Liver (tissue), 9 donors: ENCODE results near the gene BARHL1. TPM values are rescaled to one million over a fixed set of nuclear protein-coding genes. Genes with fewer than 3 reads are reported as not detected.

Experiments
- DNase-seq: peaks from one replicate; pipeline ENCODE4 v3.0.0-alpha.2; 2017; ENCODE audit warnings: low spot score
- H3K27ac ChIP-seq, 2 donors: one replicate each; pipeline ENCODE4 v1.7.0; 2013; ENCODE audit warnings: inconsistent platforms in 2 of 2, low read length in 2 of 2, control low read depth in 1 of 2, low read depth in 1 of 2, mild to moderate bottlenecking in 1 of 2
- H3K27me3 ChIP-seq, 4 donors: one replicate each; pipeline versions ENCODE4 v1.6.1 to v1.7.0; 2013; ENCODE audit warnings: low read length in 3 of 4, inconsistent platforms in 1 of 4, mild to moderate bottlenecking in 1 of 4, moderate library complexity in 1 of 4; ENCODE audit not compliant: control insufficient read depth in 4 of 4, insufficient read depth in 4 of 4
- H3K36me3 ChIP-seq, 4 donors: one replicate each; pipeline versions ENCODE4 v1.6.1 to v1.7.0; 2013; ENCODE audit warnings: low read length in 3 of 4, mild to moderate bottlenecking in 3 of 4, low read depth in 1 of 4, moderate library complexity in 1 of 4; ENCODE audit not compliant: control insufficient read depth in 4 of 4, insufficient read depth in 3 of 4
- H3K4me1 ChIP-seq, 4 donors: one replicate each; pipeline versions ENCODE4 v1.6.1 to v1.7.0; 2013; ENCODE audit warnings: low read length in 3 of 4, mild to moderate bottlenecking in 3 of 4, moderate library complexity in 1 of 4; ENCODE audit not compliant: control insufficient read depth in 4 of 4, insufficient read depth in 4 of 4
- H3K4me3 ChIP-seq, 3 donors: one replicate each; pipeline versions ENCODE4 v1.6.1 to v1.7.0; 2013; ENCODE audit warnings: low read length in 3 of 3, control low read depth in 1 of 3, low read depth in 1 of 3, mild to moderate bottlenecking in 1 of 3
- H3K9ac ChIP-seq, 2 donors: one replicate each; pipeline ENCODE4 v1.7.0; 2013; ENCODE audit warnings: low read length in 2 of 2, mild to moderate bottlenecking in 2 of 2, moderate library complexity in 2 of 2, control low read depth in 1 of 2, low read depth in 1 of 2
- H3K9me3 ChIP-seq, 4 donors: one replicate each; pipeline versions ENCODE4 v1.6.1 to v1.7.0; 2013; ENCODE audit warnings: low read length in 3 of 4; ENCODE audit not compliant: control insufficient read depth in 4 of 4
- FOXA1 ChIP-seq: IDR thresholded peaks from 2 replicates; pipeline ENCODE4 v1.6.1; 2016; ENCODE audit warnings: antibody characterized with exemption
- FOXA2 ChIP-seq: IDR thresholded peaks from 2 replicates; pipeline ENCODE4 v1.6.1; 2016; ENCODE audit warnings: antibody characterized with exemption
- HNF4A ChIP-seq, 2 donors: conservative IDR thresholded peaks; 2 replicates each; pipeline ENCODE4 v1.6.1; 2016; ENCODE audit warnings: antibody characterized with exemption in 2 of 2, mild to moderate bottlenecking in 2 of 2
- HNF4G ChIP-seq: IDR thresholded peaks from 2 replicates; pipeline ENCODE4 v1.6.1; 2016; ENCODE audit warnings: antibody characterized with exemption
- JUND ChIP-seq, 2 donors: IDR thresholded peaks; 2 replicates each; pipeline ENCODE4 v1.6.1; 2016; ENCODE audit warnings: antibody characterized with exemption in 2 of 2
- MAX ChIP-seq: IDR thresholded peaks from 2 replicates; pipeline ENCODE4 v1.6.1; 2016; ENCODE audit warnings: antibody characterized with exemption
- RAD21 ChIP-seq, 2 donors: IDR thresholded peaks; 2 replicates each; pipeline ENCODE4 v1.6.1; 2016; ENCODE audit warnings: antibody characterized with exemption in 2 of 2, mild to moderate bottlenecking in 2 of 2
- RXRA ChIP-seq, 2 donors: IDR thresholded peaks; 2 replicates each; pipeline ENCODE4 v1.6.1; 2017 to 2018; ENCODE audit warnings: antibody characterized with exemption in 2 of 2, mild to moderate bottlenecking in 1 of 2
- TAF1 ChIP-seq: conservative IDR thresholded peaks from 2 replicates; pipeline ENCODE4 v1.6.1; 2016; ENCODE audit warnings: antibody characterized with exemption, mild to moderate bottlenecking
- ZBTB33 ChIP-seq: IDR thresholded peaks from 2 replicates; pipeline ENCODE4 v1.6.1; 2016; ENCODE audit warnings: antibody characterized with exemption
- WGBS: extraction: QIAGEN DNeasy Blood & Tissue Kit; methylation state at CpG from one replicate; pipeline ENCODE4 v1.1.7; 2013; 5-methylcytosine and 5-hydroxymethylcytosine counted together
- polyA plus RNA-seq, 2 donors: library from polyadenylated mRNA; stranded (reverse) in 1 of 2; unstranded in 1 of 2; fragments of 200-250 nt in 1 of 2; fragments of >200 nt in 1 of 2; fragmentation: Nextera tagmentation in 1 of 2; extraction: Ambion mirVana in 1 of 2; gene quantifications; one replicate each; pipeline versions ENCODE4 v1.2.1 to v1.2.3, GENCODE V29; 2013 to 2015
- total RNA-seq, 2 donors: library from RNA; depleted of rRNA; stranded (reverse); fragments of >200 nt; gene quantifications; one replicate each; pipeline ENCODE4 v1.2.3, GENCODE V29; 2014
- TF ChIP-seq, protein P1 (sequence below): IDR thresholded peaks from 2 replicates; pipeline ENCODE4 v1.6.1; 2016; ENCODE audit warnings: antibody characterized with exemption
- TF ChIP-seq, protein P2 (sequence below): fragments of 150-350 bp; IDR thresholded peaks from 2 replicates; pipeline ENCODE4 v1.5.1; 2017; ENCODE audit warnings: improper control_type of control experiment, low read depth, low read length; ENCODE audit not compliant: missing input control
- donor health status: healthy.
- donor health status: healthy.
- donor health status: healthy.
- donor health status: healthy.
- donor health status: healthy.

The BARHL1 gene
- total and polyA plus RNA-seq, 4 donors = not detected

DNA sequence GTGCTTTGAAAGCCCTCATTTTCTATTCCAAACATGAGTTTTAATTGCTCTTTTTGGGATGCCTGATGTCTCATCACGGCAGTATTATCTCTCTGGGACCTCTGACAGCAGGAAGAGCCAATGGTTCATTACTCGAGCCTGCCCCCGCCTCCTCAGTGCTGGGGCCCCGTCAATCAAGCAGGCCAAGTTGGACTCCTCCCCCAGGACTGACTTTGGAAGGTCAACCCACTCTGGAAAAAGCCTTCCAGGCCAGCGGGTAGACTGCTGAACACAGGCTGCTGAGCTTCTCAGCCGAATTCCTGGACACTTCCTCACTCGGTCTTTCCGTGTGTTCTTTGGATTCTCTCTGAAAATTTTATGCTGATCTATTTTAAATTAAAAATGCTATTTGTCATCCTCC, 9.5 kb upstream of the BARHL1 start:
- 35% methylated on average over 8 of the region's 8 CpGs for WGBS
- Histone ChIP-seq H3K9me3 (no peaks in the 10 kb centered on the region), H3K27me3 (peaks cover 0 to 2% (median under 1%) of the 10 kb centered on the region in 4 donors), H3K9ac (no peak overlapping the region), H3K4me3 (no peak overlapping the region), H3K36me3 (no peaks in the 10 kb centered on the region), H3K27ac (no peak overlapping the region), H3K4me1 (no peaks in the 10 kb centered on the region)
- TF ChIP-seq HNF4A (conservative IDR thresholded peaks at IDR 0.05) = no peak
- TF ChIP-seq, protein P1, sequence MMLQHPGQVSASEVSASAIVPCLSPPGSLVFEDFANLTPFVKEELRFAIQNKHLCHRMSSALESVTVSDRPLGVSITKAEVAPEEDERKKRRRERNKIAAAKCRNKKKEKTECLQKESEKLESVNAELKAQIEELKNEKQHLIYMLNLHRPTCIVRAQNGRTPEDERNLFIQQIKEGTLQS = no peak
- TF ChIP-seq RXRA (IDR thresholded peaks at IDR 0.05) = no peak
- TF ChIP-seq MAX = no peak
- no peak for TF ChIP-seq HNF4G
- TF ChIP-seq TAF1 = no peak
- no peak for TF ChIP-seq FOXA1
- TF ChIP-seq, protein P2, sequence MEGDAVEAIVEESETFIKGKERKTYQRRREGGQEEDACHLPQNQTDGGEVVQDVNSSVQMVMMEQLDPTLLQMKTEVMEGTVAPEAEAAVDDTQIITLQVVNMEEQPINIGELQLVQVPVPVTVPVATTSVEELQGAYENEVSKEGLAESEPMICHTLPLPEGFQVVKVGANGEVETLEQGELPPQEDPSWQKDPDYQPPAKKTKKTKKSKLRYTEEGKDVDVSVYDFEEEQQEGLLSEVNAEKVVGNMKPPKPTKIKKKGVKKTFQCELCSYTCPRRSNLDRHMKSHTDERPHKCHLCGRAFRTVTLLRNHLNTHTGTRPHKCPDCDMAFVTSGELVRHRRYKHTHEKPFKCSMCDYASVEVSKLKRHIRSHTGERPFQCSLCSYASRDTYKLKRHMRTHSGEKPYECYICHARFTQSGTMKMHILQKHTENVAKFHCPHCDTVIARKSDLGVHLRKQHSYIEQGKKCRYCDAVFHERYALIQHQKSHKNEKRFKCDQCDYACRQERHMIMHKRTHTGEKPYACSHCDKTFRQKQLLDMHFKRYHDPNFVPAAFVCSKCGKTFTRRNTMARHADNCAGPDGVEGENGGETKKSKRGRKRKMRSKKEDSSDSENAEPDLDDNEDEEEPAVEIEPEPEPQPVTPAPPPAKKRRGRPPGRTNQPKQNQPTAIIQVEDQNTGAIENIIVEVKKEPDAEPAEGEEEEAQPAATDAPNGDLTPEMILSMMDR = no peak
- no peak for TF ChIP-seq JUND (IDR thresholded peaks at IDR 0.05)
- no peak for TF ChIP-seq FOXA2
- TF ChIP-seq ZBTB33 = no peak
- DNase-seq = no peak

DNA sequence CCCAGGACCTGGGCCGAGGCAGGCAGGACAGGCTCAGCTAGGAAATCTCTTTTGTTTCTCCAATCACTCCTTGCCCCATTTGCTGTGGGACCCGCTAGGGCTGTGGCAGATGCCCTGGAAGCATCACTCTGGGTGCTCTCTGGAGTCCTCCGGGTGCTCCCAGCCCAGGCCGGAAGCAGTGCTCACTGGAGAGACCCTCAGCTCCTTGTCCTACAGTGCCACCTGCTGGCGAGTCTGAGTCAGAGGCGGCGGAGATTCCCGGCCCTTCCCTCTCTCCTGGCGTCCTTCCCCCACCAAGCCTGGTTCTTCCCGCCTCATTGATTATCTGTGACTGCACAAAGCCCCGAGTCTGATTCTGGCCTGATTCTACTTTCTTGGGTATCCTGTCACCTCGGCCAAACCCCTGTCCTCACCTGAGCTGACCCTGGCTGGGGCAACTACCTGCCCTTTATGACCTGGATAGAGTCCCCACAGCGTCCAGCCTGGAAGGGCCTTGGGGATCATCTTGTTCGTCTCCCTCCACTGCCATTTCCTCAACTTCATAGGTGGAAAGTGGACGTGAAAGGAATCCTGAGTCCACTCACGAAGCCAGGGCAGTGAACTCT, 7.3 kb upstream of the BARHL1 start:
- no peaks in the 10 kb centered on the region for H3K36me3 ChIP-seq
- H3K27me3 ChIP-seq = peaks cover 0 to 15% (median 5%) of the 10 kb centered on the region in 4 donors
- no peaks in the 10 kb centered on the region for H3K9me3 ChIP-seq
- H3K27ac ChIP-seq = no peak overlapping the region
- H3K4me3 ChIP-seq = no peak overlapping the region
- DNase-seq = peak; percentile 65
- peaks cover 0 to 3% (median 1%) of the 10 kb centered on the region in 4 donors for H3K4me1 ChIP-seq
- TF ChIP-seq RAD21 (IDR thresholded peaks at IDR 0.05) = peak; percentile 78 to 87
- TF ChIP-seq, protein P2 = peak; percentile 71
- TF ChIP-seq TAF1 = no peak
- no peak overlapping the region for H3K9ac ChIP-seq
- WGBS = 14% methylated on average over 16 of the region's 16 CpGs
